HG03460 (cell line): ENCODE results near the gene UCP3.
"Not testable (repeated sequence)": the region's sequence is repeated elsewhere in the genome, so short reads cannot be mapped to it uniquely, and the experiment has no call there.

ENCODE experiments used
- ATAC-seq: cut with Tn5 transposase; IDR thresholded peaks from one replicate; pipeline ENCODE4 v1.9.1; 2021; ENCODE audit not compliant: unreplicated experiment

The UCP3 gene

DNA sequence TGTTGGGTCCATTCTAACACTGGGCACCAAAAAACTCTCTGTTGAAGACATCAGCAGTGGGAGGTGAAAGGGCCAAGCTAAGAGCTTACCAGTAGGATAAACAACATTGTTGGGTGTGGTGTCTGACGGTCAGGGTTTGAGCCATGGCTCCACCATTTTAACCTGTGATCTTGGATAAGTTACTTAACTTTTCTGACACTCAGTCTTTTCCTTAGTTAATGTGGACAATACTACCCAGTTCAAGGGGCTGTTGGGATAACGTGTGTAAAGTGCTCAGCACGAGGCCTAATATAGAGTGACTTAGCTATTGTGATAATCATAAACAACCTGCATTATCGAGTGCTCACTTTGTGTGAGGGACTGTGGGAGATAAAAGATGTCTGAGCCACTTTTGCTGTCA lies 6.1 kb downstream of the UCP3 start:
- ATAC-seq, result no peak

DNA sequence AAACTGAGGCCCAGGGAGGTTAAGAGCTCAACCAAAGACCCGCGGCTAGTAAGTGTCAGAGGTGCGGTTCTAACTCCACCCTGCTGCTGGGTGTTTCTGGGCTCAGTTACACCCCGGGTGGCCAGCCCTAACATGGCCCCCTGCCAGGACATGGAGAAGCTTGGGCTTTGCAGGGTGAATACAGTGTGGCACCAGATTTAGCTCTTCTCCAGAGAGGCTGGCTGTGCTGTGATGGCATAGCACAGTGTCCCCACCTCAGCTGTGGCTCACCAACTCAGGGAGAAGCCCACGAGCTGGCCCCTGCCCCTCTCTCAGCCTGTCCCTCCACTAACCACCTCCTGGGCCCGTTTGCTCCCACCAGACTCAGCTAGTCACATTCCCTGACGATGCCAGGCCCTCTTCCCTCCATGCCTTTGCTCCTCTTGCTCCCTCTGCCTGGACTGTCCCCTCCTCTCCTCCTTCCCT lies 7.0 kb downstream of the UCP3 start:
- no peak for ATAC-seq

DNA sequence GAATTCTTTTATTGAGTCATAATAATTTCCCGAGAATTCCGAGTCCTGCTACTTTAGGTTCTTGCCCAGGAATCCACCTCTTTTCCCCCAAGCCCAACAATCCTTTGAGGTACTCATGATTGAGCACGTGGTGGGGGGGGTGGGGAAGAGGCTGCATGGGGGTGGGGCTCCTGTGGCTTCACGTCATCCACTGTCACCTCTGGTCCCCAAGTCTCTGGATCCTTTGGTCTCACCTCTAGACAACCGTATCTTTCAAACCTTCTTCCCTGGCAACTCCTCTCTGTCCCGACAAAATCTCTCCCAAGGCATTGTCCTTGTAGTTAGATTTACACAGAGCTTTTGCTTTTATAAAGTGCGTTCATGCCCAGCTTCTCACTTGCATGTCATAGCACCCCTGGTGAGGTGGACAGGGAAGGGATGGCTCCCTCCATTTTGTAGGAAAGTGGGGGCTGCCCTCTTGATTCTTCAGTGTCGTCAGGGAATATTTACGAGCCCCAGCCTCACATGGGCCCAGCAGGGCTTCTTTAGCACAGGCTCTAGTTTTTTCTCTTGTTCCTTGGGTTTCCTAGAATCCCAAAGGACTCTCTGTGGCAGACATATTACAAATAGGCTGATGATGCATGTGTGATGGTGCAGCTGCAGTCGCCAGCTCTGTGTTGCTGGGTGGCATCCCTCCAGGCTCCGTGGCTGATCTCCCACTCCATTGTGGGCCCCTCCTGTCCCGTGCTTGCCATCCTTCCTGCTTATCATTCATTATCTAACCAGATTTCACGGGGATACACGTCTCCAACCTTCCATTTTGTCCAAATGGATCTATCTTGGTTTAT lies 8.4 kb downstream of the UCP3 start:
- ATAC-seq, result no peak

DNA sequence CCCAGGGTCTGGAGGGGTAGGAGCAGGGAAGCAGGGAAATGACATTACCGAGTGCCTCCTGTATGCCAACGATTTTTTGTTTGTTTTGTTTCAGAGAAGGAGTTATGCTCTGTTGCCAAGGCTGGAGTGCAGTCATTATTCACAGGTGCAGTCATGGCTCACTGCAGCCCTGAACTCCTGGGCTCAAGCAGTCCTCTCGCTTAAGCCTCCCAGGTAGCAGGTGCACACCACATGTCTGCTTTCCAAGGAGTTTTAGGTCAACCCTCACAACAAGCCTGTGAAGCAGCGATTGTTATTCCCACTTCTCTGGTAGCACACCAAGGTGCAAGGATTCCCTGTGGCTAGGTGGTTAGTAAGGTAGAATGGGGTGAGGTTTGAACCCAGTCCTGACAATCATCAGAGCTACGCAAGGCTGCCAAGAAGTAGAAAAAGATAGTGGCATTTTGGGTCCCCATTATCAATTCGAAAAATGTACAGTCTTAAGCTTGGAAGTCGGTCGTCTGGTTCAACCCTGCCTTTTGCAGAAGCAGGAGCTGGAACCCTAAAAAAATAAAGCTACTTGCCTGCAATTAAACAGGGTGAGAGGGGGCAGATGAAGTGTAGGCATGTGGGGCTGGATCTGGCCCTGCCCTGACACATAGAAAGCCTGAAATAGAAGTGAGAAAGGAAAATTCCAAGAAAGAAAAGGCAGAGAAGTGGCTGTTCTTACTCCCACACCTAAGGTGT lies 9.1 kb downstream of the UCP3 start:
- no peak for ATAC-seq

DNA sequence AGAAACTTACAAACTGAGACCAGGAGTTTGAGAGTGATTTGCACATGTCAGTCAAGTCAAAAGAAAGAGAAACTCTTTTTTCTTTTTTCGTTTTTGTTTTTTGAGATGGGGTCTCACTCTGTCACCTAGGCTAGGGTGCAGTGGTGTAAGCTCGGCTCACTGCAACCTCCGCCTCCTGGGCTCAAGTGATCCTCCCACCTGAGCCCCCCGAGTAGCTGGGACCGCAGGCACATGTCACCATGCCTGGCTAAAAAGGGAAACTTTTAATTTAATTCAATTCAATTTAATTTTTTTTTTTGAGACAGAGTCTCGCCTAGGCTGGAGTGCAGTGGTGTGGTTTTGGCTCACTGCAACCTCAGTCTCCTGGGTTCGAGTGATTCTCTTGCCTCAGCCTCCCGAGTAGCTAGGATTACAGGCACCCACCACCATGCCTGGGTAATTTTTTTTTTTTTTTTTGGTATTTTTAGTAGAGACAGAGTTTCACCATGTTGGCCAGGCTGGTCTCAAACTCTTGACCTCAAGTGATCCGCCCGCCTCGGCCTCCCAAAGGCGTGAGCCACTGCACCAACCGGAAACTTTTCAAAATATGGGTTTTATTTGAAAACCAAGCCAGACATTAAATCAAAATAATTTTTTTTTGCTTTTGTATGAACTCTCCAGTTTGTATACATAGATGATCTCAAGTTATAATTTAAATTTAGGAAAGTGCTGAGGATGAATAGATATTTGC lies 9.9 kb downstream of the UCP3 start:
- ATAC-seq, result no peak

DNA sequence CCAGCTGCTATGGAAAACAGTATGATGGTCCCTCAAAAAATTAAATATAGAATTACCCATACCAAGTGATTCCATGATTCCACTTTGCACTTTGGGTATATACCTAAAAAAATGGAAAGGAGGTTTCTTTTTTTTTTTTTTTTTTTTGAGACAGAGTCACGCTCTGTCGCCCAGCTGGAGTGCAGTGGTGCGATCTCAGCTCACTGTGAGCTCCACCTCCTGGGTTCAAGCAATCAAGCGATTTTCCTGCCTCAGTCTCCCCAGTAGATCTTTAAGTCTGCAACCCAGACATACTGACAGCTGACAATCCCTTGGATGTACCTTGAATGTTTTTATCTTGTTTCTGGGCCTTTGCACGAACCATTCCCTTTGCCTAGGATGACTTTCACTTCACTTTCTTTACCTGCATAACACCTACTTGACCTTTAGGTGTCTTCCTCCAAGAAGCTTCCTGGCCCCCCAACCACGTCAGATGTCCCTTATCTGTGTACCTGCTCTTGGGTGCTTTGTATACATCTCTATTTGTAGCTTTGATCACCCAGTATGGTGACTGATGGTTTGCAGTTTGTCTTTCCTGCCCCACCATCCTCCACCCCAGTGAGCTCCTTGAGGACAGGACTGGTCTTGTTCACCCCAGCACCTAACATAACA lies 11.6 kb downstream of the UCP3 start:
- ATAC-seq, result no peak

DNA sequence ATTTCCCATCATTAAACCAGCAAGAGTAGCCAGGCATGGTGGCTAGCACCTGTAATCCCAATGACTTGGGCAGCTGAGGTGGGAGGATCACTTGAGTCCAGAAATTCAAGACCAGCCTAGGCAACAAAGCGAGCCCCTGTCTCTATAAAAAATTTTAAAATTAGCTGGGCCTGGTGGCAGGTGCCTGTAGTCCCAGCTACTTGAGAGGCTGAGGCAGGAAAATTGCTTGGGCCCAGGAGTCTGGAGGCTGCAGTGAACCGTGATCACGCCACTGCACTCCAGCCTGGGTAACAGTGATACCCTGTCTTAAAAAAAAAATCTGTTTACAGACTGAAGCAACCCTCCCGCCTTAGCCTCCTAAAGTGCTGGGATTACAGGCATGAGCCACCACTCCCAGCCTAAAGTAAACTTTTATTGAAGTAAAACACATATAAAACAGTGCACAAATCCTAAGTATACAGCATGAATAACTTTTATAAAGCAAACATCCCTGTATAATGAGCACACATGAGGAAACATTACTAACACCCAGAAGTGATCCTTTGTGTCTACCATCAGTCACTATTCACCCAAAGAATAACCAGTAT lies 12.6 kb downstream of the UCP3 start:
- no peak for ATAC-seq

DNA sequence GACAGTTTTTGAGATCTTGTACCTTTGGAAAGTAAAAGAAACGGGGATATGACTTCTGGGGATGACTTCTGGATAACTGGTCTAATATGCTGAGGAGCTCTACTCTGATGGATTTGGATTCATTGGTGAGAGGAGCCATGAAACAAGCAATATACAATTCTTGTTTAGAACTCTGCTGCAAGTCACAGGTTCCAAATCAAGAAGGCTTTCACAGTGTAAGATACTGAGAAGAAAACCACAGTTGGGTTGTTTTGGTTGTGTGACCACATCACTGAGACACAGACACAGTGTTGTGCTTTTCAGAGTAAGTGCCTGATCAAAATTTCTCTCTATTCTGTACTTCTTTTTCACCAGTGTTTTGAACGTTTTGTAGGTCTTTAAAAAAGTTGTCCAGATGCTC lies 13.2 kb downstream of the UCP3 start:
- ATAC-seq, result peak; percentile 53

DNA sequence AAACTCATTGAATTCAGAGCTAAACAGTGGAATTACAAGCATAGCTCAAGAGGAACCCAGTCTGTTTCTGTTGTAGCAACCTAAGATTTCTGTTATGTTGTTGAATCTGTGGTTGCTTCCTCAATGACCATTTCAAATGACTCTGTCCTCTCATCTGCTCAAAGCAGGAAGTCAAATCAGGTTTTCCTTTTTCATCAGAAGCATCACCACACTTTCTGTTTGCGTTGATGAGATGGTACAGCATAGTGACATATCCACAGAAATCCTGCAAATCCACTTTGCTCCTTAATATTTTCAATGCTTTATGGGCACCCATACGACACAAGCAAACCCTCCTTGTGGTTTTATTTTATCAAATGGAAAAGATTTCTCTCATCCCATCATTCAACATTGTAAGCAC lies 13.6 kb downstream of the UCP3 start:
- ATAC-seq, result no peak

DNA sequence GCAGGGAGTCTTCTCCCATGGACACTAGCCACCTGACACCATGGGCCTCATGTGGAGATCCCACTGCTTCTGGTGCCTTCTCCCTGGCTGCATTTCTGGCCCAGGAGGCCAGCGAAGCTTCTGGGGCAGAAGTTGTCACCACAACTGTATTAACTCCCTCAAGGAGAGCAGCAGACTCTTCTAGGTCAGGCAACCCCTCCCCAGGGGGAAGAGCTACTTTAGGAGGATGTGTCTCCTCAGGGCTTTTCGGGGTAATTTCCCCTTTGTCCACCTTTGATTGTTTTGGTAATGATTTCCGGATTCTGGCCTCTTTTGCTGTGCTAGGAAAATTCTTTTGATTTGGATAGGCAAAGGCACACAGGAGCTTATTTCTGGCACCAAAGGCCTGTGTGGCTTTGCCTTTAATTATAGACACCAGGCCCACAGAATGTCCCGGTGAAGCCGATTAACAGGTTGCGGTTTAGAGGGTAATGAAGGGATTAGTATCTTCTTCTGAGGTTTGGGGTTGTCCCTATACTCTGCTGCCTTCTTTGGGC lies 17.3 kb downstream of the UCP3 start:
- ATAC-seq, result no peak

DNA sequence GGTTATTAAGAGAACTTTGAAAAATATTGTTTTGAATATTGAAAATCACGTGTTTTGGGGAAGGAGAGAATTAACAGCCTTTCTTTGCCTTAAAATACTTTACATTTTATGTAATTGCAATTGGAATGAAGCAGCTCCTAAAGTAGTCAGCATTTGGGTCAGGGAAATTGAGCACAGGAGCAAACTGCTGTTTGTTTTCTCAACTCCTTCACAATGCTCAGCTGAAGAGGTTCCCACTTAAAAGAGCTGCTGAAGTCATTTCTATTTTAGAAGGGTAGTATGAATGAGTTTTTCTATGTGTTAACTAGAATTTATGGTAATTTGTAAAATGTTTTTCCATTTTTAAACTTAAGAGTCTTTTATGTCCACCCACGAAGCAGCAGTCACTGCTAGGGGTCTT lies 18.2 kb downstream of the UCP3 start:
- no peak for ATAC-seq

DNA sequence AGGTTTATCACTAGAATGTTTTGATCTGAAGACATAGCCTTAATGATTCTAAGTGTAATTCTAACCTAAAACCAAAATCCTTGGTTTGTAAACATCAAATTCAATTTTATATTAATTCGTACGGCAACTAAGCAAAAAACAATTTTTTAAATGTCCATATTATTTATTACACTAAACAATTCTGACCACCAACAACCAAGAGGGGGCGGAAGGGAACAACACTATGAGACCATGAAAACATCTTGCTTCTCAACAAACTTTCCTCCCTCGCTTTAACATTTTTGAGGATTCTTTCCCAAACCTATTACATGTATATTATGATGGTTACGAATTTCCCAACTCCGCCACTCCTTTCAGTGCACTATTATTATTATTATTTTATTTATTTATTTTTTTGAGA lies 19.7 kb downstream of the UCP3 start:
- no peak for ATAC-seq

DNA sequence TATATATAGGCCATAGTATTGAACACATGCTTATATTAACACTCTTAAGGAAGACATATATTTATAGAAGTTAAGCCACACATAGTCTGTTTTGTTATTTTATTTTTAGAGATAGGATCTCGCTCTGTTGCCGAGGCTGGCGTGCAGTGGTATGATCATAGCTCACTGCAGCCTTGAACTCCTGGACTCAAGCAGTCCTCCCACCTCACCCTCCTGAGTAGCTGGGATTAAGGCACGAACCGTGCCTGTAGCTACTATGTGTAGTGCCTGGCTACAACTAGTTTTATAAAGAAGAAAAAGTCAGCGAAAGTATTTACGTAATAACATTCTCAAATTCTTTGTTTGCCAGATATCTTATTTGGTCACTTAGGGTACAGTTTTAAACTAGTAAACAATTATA lies 20.7 kb downstream of the UCP3 start:
- ATAC-seq, result no peak

DNA sequence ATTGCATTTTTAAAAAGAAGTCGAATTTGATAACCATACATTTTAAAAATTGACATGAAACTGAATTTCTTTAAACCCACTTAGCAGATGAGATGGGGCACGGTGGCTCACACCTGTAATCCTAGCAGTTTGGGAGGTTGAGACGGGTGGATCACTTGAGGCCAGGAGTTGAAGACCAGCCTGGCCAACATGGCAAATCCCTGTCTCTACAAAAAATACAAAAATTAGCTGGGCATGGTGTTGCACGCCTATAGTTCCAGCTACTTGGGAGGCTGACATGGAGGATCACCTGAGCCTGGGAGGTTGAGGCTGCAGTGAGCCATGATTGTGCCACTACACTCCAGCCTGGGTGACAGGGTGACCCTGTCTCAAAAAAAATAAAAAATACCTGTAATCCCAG lies 23.2 kb downstream of the UCP3 start:
- not testable (repeated sequence) for ATAC-seq

DNA sequence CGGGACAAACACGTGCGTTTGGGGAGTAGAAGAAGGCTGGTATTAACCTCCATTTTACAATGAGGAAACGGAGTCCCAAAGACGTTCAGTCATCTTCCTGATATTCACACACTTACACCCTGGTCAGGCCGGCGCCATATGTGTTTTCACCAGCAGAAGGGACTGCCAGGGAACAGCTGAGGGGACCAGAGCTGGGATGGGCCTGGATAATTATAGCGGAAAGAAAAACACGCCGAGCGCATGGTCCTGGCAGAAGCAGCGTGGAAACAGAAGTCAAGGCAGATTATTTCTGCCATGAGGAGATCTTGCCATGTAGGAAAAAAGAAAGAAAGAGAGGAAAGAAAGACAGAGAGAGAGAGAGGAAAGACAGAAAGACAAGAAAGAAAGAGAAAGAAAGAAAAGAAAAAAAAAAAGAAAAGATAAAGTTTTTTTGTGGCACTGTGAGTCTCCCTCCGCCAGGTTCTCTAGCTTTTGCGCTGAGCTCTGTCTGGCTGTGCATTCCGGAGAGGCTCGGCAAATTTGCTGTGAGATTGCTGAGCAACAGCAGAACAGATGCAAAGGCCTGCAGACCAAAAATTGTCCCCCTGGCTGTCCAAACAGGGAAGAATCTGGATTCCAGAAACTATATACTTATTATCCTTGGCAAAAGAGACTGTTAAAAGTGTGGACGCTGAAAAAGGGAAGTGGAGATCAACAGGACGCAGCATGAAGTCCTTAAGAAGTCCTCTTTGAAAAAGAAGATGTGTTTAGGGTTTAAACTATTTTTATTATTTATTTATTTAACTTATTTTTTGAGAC lies 24.9 kb downstream of the UCP3 start:
- no peak for ATAC-seq

DNA sequence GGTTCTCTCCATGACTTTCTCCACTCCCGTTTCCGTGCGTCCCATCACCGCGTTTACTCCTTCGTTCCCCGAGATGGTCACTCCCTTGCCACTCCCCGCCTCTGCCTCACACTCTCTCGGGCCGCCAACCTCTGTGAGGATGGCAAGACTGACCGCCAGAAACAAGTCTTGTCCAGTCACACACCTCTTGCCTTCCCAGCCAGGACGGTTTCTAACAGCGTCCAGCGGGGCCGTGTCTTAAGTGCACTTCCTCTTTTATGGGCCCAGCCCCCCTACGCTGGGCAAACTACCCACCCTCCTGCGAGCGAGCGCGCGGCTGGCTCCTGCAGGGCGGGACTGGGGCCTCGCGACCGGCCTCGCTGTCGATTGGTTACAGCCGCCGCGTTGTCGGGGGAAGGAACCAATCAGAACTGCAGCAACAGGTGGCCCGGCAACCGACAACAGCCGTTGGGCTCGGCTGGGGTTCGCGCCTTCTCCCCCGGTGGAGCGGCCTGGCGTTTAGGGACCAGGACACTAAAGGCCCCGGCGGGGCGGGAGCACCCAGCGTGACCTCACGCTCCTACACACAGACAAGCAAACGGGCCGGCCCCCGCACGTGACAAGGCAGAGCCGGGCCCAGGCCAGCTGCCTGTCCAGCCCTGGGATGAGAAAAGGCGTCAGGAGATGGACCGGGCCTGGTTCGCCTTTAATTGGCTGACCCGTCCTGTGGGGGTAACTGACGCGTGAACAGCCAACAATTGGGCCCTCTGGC lies 25.7 kb downstream of the UCP3 start:
- ATAC-seq, result peak; percentile 70

DNA sequence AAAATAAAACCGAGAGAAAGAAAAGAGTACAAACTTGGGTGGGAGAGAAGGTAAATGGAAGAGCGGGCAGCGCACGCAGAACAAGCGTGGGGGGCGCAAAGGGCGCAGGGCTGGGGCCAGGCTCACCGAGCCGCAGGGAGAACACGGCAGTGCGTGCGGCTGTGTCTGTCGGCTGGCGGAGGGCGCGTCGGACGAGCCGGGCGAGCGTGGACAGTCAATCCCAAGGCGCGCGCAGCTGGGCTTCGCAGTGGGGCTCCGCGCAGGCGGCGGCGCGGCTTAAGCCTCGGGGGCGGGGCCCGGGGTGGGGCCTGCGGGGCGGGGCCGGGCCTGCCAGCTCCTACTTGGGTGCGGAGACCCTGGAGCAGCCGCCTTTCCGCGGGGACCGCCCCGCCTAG lies 26.3 kb downstream of the UCP3 start, which contains the start of gene UCP2:
Gene UCP2, minus strand, starts transcription at position 249 of the 395 bp plus-strand sequence. CDS start 4,465 bp downstream, outside the sequence.
- ATAC-seq, result peak; percentile 43

DNA sequence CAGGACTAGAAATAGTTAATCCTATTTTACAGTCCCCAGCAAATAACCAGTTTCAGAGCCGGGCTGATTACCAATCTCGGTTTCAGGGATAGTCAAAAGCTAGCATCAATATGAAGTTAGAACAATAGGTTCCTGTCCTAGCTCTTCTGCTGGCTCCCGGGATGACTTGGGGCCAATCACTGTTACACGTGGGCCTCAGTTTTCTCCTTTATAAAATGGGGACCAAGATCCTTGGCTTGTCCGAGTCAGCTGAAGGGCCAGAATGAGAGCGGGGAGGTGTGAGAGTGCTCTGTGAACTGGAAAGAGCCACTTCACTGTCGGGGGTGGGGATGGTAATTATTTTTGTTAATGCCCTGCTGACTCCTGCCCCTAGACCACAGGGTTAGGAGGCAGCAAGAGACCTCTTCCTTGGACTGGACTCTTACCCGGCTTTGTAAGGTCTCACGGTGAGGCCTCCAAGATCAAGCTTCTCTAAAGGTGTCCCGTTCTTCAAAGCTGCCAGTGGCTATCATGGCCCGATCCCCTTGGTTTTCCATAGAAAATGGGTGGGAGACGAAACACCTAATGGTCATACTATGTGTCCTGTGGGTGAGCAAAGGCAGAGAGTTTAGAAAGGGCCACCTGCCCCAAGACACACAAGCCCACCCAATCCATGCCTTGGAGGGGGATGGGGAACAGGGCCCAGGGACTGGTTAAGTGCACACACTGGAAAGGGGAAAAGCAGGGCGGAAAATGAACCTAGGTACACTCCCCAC lies 27.7 kb downstream of the UCP3 start:
- no peak for ATAC-seq
